ENCODE data around the gene FHAD1.

DNA sequence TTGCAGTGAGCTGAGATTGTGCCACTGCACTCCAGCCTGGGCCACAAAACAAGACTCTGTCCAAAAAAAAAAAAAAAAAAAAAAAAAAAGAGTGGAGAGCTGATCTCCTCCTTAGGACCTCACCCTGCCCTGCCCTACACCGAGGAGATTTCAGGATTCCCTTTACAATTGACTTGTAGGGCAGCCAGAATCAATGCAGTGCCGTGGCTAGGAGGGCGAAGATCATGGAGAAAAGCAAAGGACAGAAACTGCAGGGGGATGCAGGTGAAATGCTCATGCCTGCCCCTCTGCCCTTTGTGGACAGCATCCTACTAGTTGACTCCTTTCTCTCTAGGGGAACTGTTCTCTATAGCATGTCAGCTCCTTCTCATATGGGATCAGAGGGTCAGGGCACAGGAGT is 9.6 kb downstream of the FHAD1 start:
- TF ChIP-seq, protein P1, sequence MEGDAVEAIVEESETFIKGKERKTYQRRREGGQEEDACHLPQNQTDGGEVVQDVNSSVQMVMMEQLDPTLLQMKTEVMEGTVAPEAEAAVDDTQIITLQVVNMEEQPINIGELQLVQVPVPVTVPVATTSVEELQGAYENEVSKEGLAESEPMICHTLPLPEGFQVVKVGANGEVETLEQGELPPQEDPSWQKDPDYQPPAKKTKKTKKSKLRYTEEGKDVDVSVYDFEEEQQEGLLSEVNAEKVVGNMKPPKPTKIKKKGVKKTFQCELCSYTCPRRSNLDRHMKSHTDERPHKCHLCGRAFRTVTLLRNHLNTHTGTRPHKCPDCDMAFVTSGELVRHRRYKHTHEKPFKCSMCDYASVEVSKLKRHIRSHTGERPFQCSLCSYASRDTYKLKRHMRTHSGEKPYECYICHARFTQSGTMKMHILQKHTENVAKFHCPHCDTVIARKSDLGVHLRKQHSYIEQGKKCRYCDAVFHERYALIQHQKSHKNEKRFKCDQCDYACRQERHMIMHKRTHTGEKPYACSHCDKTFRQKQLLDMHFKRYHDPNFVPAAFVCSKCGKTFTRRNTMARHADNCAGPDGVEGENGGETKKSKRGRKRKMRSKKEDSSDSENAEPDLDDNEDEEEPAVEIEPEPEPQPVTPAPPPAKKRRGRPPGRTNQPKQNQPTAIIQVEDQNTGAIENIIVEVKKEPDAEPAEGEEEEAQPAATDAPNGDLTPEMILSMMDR (IDR thresholded peaks at IDR 0.05) = no peak
- TF ChIP-seq POLR2AphosphoS5 (IDR thresholded peaks at IDR 0.05) = no peak
- no peak for TF ChIP-seq EP300 (IDR thresholded peaks at IDR 0.05)

Data from upper lobe of left lung (tissue), 4 donors.